Measurements from ENCODE around the gene F7.

F7 gene

DNA sequence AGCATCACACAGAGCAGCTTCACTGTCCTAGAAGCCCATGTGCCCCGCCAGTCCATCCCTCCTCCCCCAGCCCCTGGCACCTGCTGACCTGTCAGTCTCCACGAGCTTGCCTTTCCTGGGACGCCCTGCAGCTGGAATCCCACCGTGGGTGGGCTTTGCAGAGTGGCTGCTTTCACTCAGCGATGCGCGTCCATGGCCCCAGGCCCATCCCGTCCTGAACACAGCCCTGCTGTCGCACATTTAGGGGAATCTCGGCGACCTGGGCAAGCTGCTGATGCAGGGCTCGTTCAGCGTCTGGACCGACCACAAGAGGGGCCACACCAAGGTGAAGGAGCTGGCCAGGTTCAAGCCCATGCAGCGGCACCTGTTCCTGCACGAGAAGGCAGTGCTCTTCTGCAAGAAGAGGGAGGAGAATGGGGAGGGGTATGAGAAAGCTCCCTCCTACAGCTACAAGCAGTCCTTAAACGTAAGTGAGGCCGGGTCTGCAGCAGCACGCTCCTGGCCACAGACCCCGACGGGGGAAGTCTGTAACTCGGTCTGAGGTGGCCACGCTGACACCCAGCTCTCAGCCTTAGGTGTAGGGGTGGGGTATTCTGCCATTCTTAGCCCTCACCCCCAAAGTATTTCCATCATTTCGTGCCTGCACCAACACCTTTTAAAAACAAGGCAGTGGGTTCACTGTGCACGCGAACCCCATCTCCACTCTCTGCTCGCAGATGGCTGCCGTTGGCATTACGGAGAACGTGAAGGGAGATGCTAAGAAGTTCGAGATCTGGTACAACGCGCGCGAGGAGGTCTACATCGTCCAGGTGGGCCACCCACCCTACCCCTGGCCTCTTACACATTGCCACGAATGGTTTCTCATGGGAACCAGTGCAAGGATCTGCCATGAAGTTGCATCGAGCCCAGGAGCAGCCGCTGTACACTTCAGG is 18.3 kb upstream of the F7 start:
- no peak for DNase-seq (ENCODE audit: low spot score)

- no peak for DNase-seq (ENCODE audit: low spot score)
These were observed 17.5 kb upstream of the F7 start for GRCh38 chr13:113087923-113088690.

DNA sequence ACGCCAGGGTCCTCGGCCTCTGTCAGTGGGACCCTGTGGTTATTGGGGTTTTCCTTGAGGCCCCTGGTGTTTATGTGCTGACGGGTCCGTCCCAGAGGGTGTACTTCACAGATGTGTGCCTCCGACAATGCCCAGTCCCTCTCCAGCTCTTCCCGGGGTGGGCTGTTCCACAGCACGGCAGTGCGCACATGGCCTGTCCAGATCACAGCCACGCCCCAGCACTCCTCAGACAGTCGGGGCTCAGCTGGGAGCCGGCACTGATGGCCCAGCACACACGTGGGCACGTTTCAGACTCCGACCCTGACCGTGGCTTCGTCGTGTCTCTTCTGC is 16.9 kb upstream of the F7 start:
- no peak for DNase-seq (ENCODE audit: low spot score)

DNA sequence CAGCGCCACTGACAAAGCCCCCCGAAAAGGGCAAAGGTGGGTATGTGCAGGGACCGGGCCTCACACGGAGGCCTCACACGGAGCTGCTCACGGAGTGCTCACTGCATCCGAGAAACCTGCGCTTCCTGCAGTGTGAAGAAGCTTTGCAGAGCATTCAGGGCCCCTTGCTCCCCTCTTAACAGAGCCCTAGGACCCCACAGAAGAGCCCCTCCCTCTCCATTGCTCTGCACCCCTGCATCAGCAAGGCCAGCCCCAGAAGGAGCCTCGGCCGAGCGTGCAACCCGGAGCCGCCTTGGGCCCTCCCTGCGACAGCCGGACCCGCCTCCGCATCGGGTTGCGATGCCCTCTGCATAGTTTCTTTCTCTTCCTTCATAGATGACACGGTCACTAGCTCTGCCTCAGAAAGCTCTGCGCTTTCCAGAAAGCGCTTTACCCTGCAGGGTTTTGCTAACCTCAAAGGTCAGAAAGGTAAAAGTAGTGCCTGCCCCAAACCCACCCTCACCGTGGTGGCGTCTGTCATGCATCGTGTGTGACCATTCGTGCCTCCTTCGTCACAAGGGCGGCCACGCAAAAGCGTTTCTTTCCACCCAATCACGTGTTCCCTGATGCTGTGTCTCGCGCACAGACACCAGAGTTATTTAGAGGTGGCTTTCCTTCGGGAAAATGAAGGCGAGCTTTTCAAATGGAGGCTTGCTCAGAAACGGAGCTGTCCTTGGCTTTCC is 15.7 kb upstream of the F7 start:
- no peak for DNase-seq (ENCODE audit: low spot score)

DNA sequence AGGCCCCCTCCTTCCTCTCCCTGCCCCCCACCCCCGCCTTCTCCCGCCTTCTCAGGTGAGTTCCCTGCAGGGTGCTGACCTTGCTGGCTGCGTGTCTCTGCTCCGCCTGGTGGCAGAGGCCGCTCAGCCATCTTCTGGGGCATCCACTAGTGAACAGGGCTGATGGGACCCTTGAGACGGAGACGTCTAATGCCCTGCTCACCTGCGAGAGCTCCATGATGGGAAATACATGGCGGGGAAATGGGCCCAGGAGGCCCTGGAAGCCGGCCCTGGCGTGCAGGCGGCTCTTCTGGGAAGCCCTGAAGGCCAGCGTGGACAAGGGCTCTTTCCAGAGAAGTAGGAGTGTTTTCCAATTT is 15.2 kb upstream of the F7 start:
- DNase-seq (ENCODE audit: low spot score): no peak

DNA sequence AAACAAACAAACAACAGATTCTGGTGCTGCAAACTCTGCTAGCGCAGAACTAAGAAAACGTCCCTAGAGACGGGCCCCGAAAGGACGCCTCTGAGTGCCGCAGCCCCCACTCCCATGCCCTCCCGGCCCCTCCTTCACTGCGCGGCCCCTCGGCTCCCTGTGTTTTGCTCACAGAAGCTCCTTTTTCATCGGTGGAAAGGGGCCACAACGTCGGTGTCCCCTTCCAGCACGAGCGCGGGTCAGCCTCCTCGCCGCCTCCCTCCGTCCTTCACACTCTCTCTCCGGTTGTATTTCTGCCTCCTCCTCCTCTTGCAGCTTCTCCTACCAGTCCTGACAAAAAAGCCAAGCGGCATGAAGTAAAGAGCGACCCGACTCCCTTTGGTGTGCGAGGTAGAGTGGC is 14.8 kb upstream of the F7 start:
- DNase-seq (ENCODE audit: low spot score): no peak

GRCh38 chr13:113091211-113091771 is 14.3 kb upstream of the F7 start:
- no peak for DNase-seq (ENCODE audit: low spot score)

DNA sequence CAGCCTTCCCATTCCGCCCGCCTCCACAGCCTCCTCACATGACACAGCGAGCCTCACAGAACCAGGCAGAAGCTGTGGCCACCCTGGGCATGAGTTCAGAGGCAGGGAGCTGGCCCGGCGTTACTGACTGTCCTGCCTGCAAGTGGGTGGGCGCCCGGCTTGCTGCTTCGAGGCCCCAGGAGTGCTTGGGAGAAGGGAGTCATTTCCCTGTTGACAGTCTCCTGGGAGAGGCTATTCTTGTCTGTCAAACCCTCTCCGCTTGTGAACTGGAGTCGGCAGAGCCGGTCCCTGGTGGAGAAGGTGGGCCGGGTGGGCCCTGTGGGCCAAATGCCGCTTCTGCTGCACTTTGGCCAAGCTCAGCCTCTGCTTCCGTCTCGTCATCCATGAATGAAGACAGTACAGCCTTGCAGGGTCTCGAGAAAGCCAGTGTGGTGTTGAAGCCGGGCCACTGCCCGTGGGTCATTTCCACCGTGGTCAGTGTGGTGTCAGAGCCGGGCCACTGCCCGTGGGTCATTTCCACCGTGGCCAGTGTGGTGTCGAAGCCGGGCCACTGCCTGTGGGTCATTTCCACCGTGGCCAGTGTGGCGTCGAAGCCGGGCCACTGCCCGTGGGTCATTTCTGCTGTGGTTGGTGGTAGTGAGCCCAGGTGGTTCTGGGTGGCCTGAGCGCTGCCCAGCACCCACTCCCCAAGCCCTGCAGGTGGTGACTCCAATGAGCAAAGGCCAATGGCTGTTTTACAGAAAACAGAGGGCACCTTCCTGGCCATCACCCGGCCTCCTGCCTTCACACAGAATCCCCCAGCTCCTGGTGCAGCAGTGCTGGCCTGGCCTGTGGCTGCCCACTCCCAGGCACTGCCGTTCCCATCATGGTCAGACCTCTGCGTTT is 13.5 kb upstream of the F7 start:
- DNase-seq (ENCODE audit: low spot score): no peak

DNA sequence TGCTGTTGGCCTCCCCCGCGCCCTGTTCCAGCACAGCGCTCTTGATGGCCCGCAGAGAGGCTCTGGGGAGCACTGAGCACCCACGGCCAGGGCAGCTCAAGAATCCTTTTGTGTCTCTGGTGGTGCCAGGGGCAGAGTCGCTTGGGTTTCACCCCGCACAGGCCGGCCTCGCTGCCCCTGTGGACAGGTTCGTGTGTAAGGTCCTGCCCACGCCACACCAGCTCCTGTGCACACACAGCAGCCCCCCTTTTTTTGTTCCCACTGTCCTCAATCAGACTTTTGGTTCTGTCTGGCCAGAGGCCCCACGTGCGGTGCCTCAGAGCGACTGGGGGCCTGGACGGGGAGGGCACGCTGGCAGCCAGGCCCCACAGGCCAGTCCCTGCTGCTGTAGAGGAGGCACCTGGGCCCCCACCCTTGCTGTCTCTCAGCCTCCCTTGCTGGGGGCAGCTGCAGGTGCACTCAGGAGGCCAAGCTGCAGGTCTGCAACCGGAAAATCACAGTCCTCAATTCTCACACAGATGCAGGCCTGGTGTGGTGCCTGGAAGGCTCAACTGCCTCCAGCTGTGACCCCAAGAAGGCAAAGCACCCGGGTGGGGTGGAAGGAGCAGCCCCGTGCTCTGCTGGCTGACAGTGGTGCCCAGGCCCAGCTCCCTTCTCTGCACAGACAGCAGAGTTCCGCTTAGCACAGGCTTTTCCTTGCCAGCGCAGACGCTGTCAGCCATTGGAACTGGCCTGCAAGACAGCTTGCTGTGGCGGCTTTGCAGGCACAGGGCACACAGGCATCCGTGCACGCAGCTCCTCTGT is 12.6 kb upstream of the F7 start:
- DNase-seq (ENCODE audit: low spot score): no peak

DNA sequence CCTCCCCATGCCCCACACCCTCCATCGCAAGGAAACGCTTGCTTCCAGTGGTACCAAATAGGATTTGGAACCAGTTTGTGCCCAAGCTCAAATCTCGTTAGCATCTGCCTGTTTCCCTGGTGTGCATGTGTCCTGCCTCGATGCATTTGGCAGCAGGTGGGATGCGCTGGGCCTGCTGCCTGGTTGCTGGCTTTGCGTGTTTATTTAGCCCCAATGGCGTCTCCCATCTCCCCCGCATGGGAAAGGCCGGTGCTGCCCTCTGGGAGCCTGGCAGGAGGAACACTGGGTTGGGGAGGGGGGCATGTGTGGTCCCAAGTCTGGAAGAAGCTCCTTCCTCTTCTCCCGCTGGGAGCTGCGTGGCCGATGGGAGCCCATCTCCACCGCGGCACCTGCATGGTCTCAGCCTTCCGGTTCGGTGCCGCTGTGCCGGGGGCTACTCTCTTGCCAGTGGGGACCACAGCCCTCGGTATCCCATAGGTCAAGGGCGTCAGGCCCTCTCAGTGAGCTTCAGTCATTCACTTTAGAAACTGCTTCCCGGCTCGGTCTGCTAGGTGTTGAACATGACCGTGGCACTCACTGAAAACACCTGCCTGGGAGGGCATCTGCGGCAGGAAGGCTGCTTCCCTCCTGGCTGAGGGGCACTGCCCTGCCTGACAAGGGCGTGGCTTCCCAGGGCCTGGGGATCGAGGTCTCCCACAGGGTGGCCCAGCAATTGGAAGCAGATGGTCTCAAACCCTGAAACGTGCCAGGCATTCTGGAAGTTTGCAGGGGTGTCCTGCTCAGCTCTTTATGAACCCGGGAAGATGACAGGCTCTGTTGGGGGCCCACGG is 11.8 kb upstream of the F7 start:
- no peak for DNase-seq (ENCODE audit: low spot score)

- DNase-seq (ENCODE audit: low spot score): no peak
These were observed 11.2 kb upstream of the F7 start for GRCh38 chr13:113094410-113094800.

GRCh38 chr13:113095146-113096051 is 10.2 kb upstream of the F7 start:
- DNase-seq (ENCODE audit: low spot score): no peak

GRCh38 chr13:113096052-113096744 is 9.4 kb upstream of the F7 start:
- DNase-seq (ENCODE audit: low spot score): no peak

DNA sequence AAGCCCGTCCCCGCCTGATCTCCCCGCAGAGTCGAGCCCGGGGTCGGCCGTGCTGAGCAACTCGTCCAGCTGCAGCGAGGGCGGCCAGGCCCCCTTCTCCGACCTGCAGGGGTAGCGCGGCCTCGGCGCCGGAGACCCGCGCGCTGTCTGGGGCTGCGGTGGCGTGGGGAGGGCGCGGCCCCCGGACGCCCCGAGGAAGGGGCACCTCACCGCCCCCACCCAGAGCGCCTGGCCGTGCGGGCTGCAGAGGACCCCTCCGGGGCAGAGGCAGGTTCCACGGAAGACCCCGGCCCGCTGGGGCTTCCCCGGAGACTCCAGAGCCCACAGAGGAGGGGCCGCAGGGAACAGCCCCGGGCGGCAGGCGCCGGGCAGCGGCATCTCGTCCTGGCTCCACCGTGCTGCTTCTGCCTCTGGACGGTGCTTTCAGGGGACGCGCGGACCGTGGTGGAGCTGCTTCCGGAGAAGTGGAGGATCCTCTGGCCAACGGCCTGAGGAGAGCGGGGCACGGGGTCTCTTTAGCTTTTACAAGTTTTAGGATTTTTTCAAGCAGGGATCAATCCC is 8.8 kb upstream of the F7 start:
- DNase-seq (ENCODE audit: low spot score): no peak

DNA sequence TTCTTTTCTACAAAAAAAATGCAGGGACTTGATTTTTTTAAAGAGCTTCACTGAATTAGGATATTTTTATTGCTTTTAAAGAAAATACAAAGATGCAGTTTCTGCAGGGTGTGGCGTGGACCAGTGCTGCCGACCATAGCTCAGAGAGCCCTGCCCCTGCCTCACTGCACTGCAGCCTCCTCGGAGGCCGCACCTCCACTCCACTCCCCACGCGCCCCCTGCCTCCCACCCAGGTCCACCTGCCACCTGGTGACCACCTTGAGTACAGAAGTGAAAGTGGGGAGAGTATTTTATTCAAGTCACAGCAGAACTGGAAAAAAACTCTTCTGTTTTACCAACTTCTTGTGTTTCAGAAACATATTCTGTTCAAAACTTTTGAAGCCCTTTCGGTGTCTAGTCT is 7.9 kb upstream of the F7 start:
- no peak for DNase-seq (ENCODE audit: low spot score)

DNA sequence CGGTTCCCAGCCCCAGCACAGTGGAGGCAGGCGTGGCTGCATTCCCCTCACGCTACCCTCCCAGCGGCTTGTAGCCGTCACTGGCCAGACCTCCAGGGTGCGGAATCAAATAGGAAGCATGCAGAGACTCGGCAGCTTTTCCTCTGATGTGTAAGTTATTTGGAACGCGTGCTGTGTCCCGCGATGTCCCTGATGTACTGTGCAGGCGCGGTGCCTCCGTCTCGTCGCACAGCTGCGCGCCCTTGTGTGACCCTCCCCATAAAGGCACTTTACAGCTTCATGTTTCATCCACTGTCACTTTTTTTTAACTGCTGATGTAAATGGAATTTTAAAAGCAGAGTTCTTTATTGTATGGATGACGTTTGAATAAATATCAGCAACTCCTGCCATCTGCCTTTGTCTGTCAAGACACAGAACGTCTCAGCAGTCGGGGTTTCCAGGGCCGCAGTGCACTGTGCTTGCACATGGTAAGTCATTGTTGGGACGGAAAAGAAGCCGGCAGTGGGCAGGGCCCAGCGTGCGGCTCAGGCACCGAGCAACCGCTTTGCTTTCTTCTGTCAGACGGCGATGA is 7.3 kb upstream of the F7 start:
- DNase-seq (ENCODE audit: low spot score): no peak

GRCh38 chr13:113099142-113099541 is 6.4 kb upstream of the F7 start:
- DNase-seq (ENCODE audit: low spot score): no peak

Measured in kidney tubule cell (primary cell).